ENCODE data around the gene PCDHB1. TPM values are rescaled to one million over a fixed set of nuclear protein-coding genes. Genes with fewer than 3 reads are reported as not detected.

Gene PCDHB1, protein sequence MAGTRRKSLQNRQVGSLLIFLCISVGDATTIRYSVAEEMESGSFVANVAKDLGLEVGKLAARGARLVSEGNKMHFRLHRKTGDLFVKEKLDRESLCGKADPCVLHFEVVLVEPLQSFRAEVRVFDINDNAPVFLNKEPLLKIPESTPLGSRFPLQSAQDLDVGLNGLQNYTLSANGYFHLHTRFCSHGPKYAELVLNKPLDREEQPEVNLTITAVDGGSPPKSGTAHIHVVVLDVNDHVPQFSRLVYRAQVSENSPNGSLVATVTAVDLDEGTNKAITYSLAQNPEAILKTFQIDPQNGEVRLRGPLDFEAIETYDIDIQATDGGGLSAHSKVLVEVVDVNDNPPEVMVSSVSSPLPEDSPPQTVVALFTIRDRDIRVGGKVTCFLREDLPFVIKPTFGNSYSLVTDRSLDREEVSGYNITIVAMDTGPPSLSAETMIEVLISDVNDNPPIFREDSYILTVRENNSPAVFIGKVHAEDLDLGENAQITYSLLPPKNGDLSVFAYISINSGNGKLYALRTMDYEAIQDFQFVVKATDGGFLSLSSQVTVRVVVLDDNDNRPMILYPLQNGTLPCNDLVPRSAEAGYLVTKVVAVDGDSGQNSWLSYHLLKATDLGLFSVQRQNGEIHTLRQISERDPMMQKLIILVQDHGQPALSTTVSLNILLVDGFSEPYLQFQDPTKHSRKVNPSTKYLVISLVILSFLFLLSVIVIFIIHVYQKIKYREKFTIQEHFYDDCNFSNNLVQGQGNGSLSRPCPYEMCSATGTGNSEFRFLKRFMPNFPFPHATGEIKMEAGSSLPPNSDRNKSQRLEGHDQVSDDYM
- total RNA-seq, result 0.18 TPM

DNA sequence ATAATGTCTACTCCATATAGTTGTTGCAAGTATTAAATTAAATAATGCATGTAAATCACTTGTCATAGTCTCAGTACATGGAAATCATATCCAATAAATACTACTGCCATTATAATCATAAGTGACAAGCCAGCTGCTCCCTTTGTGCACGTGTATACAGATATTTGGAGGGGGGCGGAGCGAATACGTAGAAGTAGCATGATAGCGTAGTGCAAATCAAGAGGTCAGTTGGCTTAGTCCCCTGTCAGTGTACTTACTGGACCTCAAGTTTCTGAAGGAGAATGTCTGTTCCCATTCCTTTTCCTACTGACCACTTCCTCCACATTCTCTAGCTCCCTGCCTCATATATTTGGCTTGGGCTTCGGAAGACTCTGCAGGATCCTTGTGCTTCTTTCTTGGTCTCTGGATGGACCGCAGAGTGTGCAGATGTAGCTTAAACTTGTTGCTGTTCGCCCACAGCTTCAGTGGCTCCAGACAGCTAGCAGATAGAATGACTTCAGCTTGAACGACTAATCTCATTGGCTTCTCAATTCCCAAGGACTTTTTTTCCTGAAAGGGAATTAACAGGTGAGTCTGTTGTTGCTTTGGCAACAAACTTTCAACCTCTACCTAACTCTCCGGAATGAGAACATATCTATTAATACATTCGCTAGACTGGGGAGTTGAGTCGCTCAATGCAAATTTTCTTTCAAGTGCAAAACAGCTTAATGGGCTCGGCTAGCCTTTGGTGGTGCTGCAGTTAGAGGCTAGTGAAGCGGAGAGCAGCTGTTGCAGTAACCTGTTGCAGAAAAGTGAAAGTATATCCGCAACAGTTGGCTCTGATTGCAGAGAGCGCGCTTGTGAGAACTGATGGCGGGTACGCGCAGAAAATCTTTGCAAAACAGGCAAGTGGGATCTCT is at the start of gene PCDHB1:
Gene PCDHB1 (plus strand): TSS at position 753 of the 899 bp plus-strand sequence. CDS start 97 bp downstream, at position 850.

DNA sequence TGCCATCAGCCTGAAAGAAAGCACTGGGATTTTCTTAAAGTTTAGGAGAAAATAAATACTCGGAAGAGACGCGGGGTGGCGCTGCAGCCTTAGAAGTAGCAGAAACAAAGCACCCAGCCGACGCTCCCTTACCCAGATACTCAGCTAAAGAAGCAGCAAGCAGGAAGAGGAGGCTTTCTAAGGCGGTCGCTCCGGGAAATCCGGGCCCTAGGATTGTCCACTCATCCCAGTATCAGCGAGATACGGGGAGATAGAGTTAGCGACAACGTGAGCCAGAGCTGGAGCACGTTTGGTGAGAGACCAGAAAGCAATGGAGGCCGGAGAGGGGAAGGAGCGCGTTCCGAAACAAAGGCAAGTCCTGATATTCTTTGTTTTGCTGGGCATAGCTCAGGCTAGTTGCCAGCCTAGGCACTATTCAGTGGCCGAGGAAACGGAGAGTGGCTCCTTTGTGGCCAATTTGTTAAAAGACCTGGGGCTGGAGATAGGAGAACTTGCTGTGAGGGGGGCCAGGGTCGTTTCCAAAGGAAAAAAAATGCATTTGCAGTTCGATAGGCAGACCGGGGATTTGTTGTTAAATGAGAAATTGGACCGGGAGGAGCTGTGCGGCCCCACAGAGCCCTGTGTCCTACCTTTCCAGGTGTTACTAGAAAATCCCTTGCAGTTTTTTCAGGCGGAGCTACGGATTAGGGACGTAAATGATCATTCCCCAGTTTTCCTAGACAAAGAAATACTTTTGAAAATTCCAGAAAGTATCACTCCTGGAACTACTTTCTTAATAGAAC is 43.5 kb downstream of the PCDHB1 start, which contains the start of gene PCDHB2:
Gene PCDHB2 (plus strand): TSS at position 135 of the 782 bp plus-strand sequence. CDS start 176 bp downstream, at position 311.

DNA sequence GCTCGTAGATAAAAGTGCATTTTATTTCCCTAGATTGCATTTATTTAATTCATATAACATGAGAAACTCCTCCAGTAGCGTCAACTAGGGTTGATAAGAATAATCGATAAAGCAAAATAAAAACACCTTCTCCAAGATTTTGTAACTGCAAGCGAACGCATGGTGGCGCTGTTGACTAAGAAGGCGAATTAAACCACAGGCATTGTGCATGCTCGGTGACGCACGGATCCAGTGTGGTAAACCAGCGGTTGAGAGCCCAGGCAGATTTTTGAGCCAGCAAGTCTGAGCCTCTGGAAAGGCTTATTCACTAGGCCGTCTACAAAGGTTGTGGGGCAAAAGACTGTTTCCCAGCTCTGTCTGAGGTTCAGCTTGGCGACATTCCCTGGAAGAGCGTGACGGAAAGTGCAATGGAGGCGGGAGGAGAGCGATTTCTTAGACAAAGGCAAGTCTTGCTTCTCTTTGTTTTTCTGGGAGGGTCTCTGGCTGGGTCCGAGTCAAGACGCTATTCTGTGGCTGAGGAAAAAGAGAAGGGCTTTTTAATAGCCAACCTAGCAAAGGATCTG is 49.1 kb downstream of the PCDHB1 start, which contains the start of gene PCDHB3:
Gene PCDHB3 (plus strand): TSS at position 231 of the 563 bp plus-strand sequence. CDS start 177 bp downstream, at position 408.

Other genes with a start within 250 kb of the PCDHB1 start
- 1.8 TPM for gene PCDHA4, start 244.3 kb upstream of the PCDHB1 start, total RNA-seq
- gene PCDHA5, start 229.8 kb upstream of the PCDHB1 start, total RNA-seq, result 0.41 TPM
- gene PCDHA6, start 223.4 kb upstream of the PCDHB1 start, total RNA-seq, result 0.88 TPM
- gene PCDHA7, start 217.1 kb upstream of the PCDHB1 start, total RNA-seq, result 0.58 TPM
- gene PCDHA8, start 210.2 kb upstream of the PCDHB1 start, total RNA-seq, result 0.41 TPM
- 0.58 TPM for gene PCDHA9, start 203.0 kb upstream of the PCDHB1 start, total RNA-seq
- gene PCDHA10, start 195.5 kb upstream of the PCDHB1 start, total RNA-seq, result 1.2 TPM
- 0.82 TPM for gene PCDHA11, start 182.4 kb upstream of the PCDHB1 start, total RNA-seq
- 0.35 TPM for gene PCDHA12, start 176.1 kb upstream of the PCDHB1 start, total RNA-seq
- 0.88 TPM for gene PCDHA13, start 169.2 kb upstream of the PCDHB1 start, total RNA-seq
- gene PCDHAC1, start 125.1 kb upstream of the PCDHB1 start, total RNA-seq, result 1.2 TPM
- gene PCDHAC2, start 84.9 kb upstream of the PCDHB1 start, total RNA-seq, result 5.8 TPM
- 6.2 TPM for gene PCDHB2, start 43.2 kb downstream of the PCDHB1 start, total RNA-seq
- gene PCDHB3, start 49.1 kb downstream of the PCDHB1 start, total RNA-seq, result 5.3 TPM
- gene PCDHB4, start 70.4 kb downstream of the PCDHB1 start, total RNA-seq, result 3.8 TPM
- 13.4 TPM for gene PCDHB5, start 83.8 kb downstream of the PCDHB1 start, total RNA-seq
- 2.2 TPM for gene PCDHB6, start 98.7 kb downstream of the PCDHB1 start, total RNA-seq
- gene PCDHB7, start 121.3 kb downstream of the PCDHB1 start, total RNA-seq, result 4.4 TPM
- gene PCDHB8, start 126.4 kb downstream of the PCDHB1 start, total RNA-seq, result 2.6 TPM
- 7.8 TPM for gene PCDHB16, start 131.0 kb downstream of the PCDHB1 start, total RNA-seq
- 3.3 TPM for gene PCDHB9, start 135.8 kb downstream of the PCDHB1 start, total RNA-seq
- 6.2 TPM for gene PCDHB10, start 141.0 kb downstream of the PCDHB1 start, total RNA-seq
- gene PCDHB11, start 148.3 kb downstream of the PCDHB1 start, total RNA-seq, result 8.5 TPM
- gene PCDHB12, start 157.3 kb downstream of the PCDHB1 start, total RNA-seq, result 9.3 TPM
- 7.9 TPM for gene PCDHB13, start 162.5 kb downstream of the PCDHB1 start, total RNA-seq
- 8.6 TPM for gene PCDHB14, start 172.0 kb downstream of the PCDHB1 start, total RNA-seq
- gene PCDHB15, start 194.0 kb downstream of the PCDHB1 start, total RNA-seq, result 11.0 TPM